GM12878 (cell line): ENCODE results near the gene FGFRL1.

ENCODE experiments used
- ATF7 ChIP-seq: fragments of 450-650 bp; IDR thresholded peaks from 2 replicates; pipeline ENCODE4 v1.6.1; 2016; ENCODE audit warnings: low read depth, mild to moderate bottlenecking
- CEBPB ChIP-seq, 2 experiments: fragments of 150-350 bp in 1 of 2; IDR thresholded peaks; 2 replicates each; pipeline ENCODE4 v1.6.1; 2012 to 2014; ENCODE audit warnings: low read depth in 2 of 2, low read length in 2 of 2, borderline replicate concordance in 1 of 2, inconsistent platforms in 1 of 2
- CHD4 ChIP-seq: fragments of 200-600 bp; sonication (generic); IDR thresholded peaks from 2 replicates; pipeline ENCODE4 v1.6.1; 2016; ENCODE audit warnings: mild to moderate bottlenecking
- EP300 ChIP-seq, 2 experiments: fragments of 150-350 bp in 1 of 2; IDR thresholded peaks; 2 replicates each; pipeline ENCODE4 v1.6.1; 2011 to 2012; ENCODE audit warnings: low read depth in 2 of 2, low read length in 2 of 2, borderline replicate concordance in 1 of 2, improper control_type of control experiment in 1 of 2, inconsistent platforms in 1 of 2; ENCODE audit not compliant: control insufficient read depth in 1 of 2
- FOXK2 ChIP-seq: fragments of 450-650 bp; IDR thresholded peaks from 2 replicates; pipeline ENCODE4 v1.6.1; 2017; ENCODE audit warnings: mild to moderate bottlenecking, moderate library complexity
- POLR2A ChIP-seq: IDR thresholded peaks from 2 replicates; pipeline ENCODE4 v1.6.1; 2011; ENCODE audit warnings: low read depth, mild to moderate bottlenecking, low read length
- SP1 ChIP-seq: IDR thresholded peaks from one replicate; pipeline ENCODE4 v1.6.1; 2011; ENCODE audit warnings: low read depth, low read length
- TCF3 ChIP-seq: IDR thresholded peaks from 2 replicates; pipeline ENCODE4 v1.6.1; 2012; ENCODE audit warnings: low read depth, mild to moderate bottlenecking, low read length, borderline replicate concordance; ENCODE audit not compliant: insufficient read depth
- TF ChIP-seq, protein P1 (sequence below): fragments of 450-650 bp; IDR thresholded peaks from 2 replicates; pipeline ENCODE4 v1.6.1; 2017; ENCODE audit warnings: mild to moderate bottlenecking
- TF ChIP-seq, protein P2 (sequence below): IDR thresholded peaks from 2 replicates; pipeline ENCODE4 v1.6.1; 2011; ENCODE audit warnings: low read depth, mild to moderate bottlenecking, low read length, moderate library complexity, borderline replicate concordance; ENCODE audit errors: extremely low read depth
- TF ChIP-seq, protein P3 (sequence below): IDR thresholded peaks from 2 replicates; pipeline ENCODE4 v1.6.1; 2011; ENCODE audit warnings: borderline replicate concordance, low read depth, mild to moderate bottlenecking, moderate library complexity, mixed read lengths, low read length; ENCODE audit not compliant: insufficient read depth; ENCODE audit errors: extremely low read length
- TF ChIP-seq, protein P4 (sequence below), 3 experiments: IDR thresholded peaks in 2 of 3; conservative IDR thresholded peaks in 1 of 3; 2 replicates each; pipeline ENCODE4 v1.5.1; 2011; ENCODE audit warnings: low read depth in 3 of 3, low read length in 3 of 3, mild to moderate bottlenecking in 3 of 3, control low read depth in 2 of 3, moderate library complexity in 2 of 3, inconsistent platforms in 1 of 3, mixed read lengths in 1 of 3; ENCODE audit not compliant: control insufficient read depth in 2 of 3, insufficient read depth in 1 of 3; ENCODE audit errors: extremely low read depth in 1 of 3
- TF ChIP-seq, protein P5 (sequence below): IDR thresholded peaks from 2 replicates; pipeline ENCODE4 v1.6.1; 2012; ENCODE audit warnings: low read depth, low read length, improper control_type of control experiment
- TF ChIP-seq, protein P6 (sequence below): IDR thresholded peaks from 2 replicates; pipeline ENCODE4 v1.6.1; 2012; ENCODE audit warnings: mild to moderate bottlenecking, low read depth, low read length

DNA sequence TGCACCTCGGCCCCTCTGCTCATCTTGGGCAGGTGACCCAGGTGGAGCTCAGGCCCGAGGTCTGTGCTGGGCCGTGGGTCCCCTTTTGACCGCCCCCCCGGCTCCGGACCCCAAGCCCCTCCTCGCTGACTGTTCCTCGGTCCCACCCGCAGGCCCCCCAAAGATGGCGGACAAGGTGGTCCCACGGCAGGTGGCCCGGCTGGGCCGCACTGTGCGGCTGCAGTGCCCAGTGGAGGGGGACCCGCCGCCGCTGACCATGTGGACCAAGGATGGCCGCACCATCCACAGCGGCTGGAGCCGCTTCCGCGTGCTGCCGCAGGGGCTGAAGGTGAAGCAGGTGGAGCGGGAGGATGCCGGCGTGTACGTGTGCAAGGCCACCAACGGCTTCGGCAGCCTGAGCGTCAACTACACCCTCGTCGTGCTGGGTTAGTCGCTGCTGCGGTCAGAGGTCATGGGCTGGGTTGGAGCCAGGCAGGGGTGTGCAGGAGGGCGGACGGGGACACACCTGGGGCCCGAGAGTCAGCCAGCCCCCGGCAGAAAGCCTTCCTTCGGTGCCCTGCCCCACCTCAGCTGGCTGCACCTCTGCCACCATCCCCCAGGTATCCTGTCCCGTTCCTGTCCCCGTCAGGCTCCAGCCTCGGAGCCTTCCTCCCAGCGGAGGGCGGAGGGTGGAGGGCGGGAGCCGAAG lies 10.8 kb downstream of the FGFRL1 start:
- TF ChIP-seq POLR2A (no peak; the same call in 1 of the 2 replicates), EP300 (IDR thresholded peaks at IDR 0.05; ENCODE audit: borderline replicate concordance in 1 of 2, control insufficient read depth in 1 of 2, low read depth in 2 of 2, low read length in 2 of 2) (no peak), SP1 (no peak), ATF7 (no peak), CHD4 (no peak), CEBPB (IDR thresholded peaks at IDR 0.05; ENCODE audit: borderline replicate concordance in 1 of 2, low read depth in 2 of 2, low read length in 2 of 2) (no peak), FOXK2 (no peak), TCF3 (no peak)
- TF ChIP-seq, protein P1, sequence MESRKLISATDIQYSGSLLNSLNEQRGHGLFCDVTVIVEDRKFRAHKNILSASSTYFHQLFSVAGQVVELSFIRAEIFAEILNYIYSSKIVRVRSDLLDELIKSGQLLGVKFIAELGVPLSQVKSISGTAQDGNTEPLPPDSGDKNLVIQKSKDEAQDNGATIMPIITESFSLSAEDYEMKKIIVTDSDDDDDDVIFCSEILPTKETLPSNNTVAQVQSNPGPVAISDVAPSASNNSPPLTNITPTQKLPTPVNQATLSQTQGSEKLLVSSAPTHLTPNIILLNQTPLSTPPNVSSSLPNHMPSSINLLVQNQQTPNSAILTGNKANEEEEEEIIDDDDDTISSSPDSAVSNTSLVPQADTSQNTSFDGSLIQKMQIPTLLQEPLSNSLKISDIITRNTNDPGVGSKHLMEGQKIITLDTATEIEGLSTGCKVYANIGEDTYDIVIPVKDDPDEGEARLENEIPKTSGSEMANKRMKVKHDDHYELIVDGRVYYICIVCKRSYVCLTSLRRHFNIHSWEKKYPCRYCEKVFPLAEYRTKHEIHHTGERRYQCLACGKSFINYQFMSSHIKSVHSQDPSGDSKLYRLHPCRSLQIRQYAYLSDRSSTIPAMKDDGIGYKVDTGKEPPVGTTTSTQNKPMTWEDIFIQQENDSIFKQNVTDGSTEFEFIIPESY: no peak
- TF ChIP-seq, protein P2, sequence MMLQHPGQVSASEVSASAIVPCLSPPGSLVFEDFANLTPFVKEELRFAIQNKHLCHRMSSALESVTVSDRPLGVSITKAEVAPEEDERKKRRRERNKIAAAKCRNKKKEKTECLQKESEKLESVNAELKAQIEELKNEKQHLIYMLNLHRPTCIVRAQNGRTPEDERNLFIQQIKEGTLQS: no peak
- TF ChIP-seq, protein P3, sequence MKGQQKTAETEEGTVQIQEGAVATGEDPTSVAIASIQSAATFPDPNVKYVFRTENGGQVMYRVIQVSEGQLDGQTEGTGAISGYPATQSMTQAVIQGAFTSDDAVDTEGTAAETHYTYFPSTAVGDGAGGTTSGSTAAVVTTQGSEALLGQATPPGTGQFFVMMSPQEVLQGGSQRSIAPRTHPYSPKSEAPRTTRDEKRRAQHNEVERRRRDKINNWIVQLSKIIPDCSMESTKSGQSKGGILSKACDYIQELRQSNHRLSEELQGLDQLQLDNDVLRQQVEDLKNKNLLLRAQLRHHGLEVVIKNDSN: no peak
- TF ChIP-seq, protein P4, sequence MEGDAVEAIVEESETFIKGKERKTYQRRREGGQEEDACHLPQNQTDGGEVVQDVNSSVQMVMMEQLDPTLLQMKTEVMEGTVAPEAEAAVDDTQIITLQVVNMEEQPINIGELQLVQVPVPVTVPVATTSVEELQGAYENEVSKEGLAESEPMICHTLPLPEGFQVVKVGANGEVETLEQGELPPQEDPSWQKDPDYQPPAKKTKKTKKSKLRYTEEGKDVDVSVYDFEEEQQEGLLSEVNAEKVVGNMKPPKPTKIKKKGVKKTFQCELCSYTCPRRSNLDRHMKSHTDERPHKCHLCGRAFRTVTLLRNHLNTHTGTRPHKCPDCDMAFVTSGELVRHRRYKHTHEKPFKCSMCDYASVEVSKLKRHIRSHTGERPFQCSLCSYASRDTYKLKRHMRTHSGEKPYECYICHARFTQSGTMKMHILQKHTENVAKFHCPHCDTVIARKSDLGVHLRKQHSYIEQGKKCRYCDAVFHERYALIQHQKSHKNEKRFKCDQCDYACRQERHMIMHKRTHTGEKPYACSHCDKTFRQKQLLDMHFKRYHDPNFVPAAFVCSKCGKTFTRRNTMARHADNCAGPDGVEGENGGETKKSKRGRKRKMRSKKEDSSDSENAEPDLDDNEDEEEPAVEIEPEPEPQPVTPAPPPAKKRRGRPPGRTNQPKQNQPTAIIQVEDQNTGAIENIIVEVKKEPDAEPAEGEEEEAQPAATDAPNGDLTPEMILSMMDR (IDR thresholded peaks at IDR 0.05 in 2 of 3, conservative IDR thresholded peaks at IDR 0.05 in 1 of 3; ENCODE audit: control insufficient read depth in 2 of 3, extremely low read depth in 1 of 3, insufficient read depth in 1 of 3, low read depth in 3 of 3, low read length in 3 of 3): no peak
- TF ChIP-seq, protein P5, sequence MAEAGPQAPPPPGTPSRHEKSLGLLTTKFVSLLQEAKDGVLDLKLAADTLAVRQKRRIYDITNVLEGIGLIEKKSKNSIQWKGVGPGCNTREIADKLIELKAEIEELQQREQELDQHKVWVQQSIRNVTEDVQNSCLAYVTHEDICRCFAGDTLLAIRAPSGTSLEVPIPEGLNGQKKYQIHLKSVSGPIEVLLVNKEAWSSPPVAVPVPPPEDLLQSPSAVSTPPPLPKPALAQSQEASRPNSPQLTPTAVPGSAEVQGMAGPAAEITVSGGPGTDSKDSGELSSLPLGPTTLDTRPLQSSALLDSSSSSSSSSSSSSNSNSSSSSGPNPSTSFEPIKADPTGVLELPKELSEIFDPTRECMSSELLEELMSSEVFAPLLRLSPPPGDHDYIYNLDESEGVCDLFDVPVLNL: no peak
- TF ChIP-seq, protein P6, sequence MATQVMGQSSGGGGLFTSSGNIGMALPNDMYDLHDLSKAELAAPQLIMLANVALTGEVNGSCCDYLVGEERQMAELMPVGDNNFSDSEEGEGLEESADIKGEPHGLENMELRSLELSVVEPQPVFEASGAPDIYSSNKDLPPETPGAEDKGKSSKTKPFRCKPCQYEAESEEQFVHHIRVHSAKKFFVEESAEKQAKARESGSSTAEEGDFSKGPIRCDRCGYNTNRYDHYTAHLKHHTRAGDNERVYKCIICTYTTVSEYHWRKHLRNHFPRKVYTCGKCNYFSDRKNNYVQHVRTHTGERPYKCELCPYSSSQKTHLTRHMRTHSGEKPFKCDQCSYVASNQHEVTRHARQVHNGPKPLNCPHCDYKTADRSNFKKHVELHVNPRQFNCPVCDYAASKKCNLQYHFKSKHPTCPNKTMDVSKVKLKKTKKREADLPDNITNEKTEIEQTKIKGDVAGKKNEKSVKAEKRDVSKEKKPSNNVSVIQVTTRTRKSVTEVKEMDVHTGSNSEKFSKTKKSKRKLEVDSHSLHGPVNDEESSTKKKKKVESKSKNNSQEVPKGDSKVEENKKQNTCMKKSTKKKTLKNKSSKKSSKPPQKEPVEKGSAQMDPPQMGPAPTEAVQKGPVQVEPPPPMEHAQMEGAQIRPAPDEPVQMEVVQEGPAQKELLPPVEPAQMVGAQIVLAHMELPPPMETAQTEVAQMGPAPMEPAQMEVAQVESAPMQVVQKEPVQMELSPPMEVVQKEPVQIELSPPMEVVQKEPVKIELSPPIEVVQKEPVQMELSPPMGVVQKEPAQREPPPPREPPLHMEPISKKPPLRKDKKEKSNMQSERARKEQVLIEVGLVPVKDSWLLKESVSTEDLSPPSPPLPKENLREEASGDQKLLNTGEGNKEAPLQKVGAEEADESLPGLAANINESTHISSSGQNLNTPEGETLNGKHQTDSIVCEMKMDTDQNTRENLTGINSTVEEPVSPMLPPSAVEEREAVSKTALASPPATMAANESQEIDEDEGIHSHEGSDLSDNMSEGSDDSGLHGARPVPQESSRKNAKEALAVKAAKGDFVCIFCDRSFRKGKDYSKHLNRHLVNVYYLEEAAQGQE: no peak
